Smooth muscle cell (in vitro differentiated cells): ENCODE data around the gene ADNP2. TPM values are rescaled to one million over a fixed set of nuclear protein-coding genes. Genes with fewer than 3 reads are reported as not detected.

Experiments
- DNase-seq: peaks from one replicate; lab custom pipeline; 2025; ENCODE audit not compliant: unreplicated experiment; lab: John Stamatoyannopoulos, UW
- H2AFZ ChIP-seq: fragments of 200-600 bp; sonication (generic); 2 replicates; pipeline ENCODE4 v1.6.0; 2016; ENCODE audit warnings: antibody characterized with exemption, low read depth, mild to moderate bottlenecking
- H3F3A ChIP-seq: fragments of 200-600 bp; sonication (generic); 2 replicates; pipeline ENCODE4 v1.6.0; 2017; ENCODE audit warnings: antibody characterized with exemption, low read depth
- H3K27ac ChIP-seq: fragments of 200-600 bp; sonication (generic); 2 replicates; pipeline ENCODE4 v1.5.1; 2016; ENCODE audit warnings: low read depth, mild to moderate bottlenecking
- H3K27me3 ChIP-seq: fragments of 200-600 bp; sonication (generic); 2 replicates; pipeline ENCODE4 v1.6.1; 2016; ENCODE audit warnings: low read depth, mild to moderate bottlenecking
- H3K36me3 ChIP-seq: fragments of 200-600 bp; sonication (generic); 2 replicates; pipeline ENCODE4 v1.5.1; 2016; ENCODE audit warnings: low read depth
- H3K4me1 ChIP-seq: fragments of 200-600 bp; sonication (generic); 2 replicates; pipeline ENCODE4 v1.5.1; 2016; ENCODE audit warnings: low read depth
- H3K4me2 ChIP-seq: fragments of 200-600 bp; sonication (generic); 2 replicates; pipeline ENCODE4 v1.6.0; 2016; ENCODE audit warnings: mild to moderate bottlenecking
- H3K4me3 ChIP-seq: fragments of 200-600 bp; sonication (generic); 2 replicates; pipeline ENCODE4 v1.5.1; 2016; ENCODE audit warnings: mild to moderate bottlenecking
- H3K79me2 ChIP-seq: fragments of 200-600 bp; sonication (generic); 2 replicates; pipeline ENCODE4 v1.6.0; 2016; ENCODE audit warnings: low read depth, mild to moderate bottlenecking
- H3K9ac ChIP-seq: fragments of 200-600 bp; sonication (generic); 2 replicates; pipeline ENCODE4 v1.6.0; 2016; ENCODE audit warnings: low read depth
- H3K9me3 ChIP-seq: fragments of 200-600 bp; sonication (generic); replicated peaks from 2 replicates; pipeline ENCODE4 v1.5.1; 2016; ENCODE audit warnings: low read depth
- H4K20me1 ChIP-seq: fragments of 200-600 bp; sonication (generic); 2 replicates; pipeline ENCODE4 v1.6.0; 2016; ENCODE audit warnings: low read depth
- CTCF ChIP-seq: fragments of 200-600 bp; sonication (generic); IDR thresholded peaks from 2 replicates; pipeline ENCODE4 v1.5.1; 2017; ENCODE audit warnings: borderline replicate concordance, mild to moderate bottlenecking, antibody characterized with exemption; ENCODE audit not compliant: insufficient read depth, poor library complexity, severe bottlenecking
- WGBS: methylation state at CpG from one replicate; pipeline ENCODE4 v1.1.7; 2016; ENCODE audit warnings: low lambda C conversion rate; 5-methylcytosine and 5-hydroxymethylcytosine counted together
- polyA plus RNA-seq: library from polyadenylated mRNA; unstranded; fragments of >200 nt; fragmentation: Nextera tagmentation; extraction: Ambion mirVana; gene quantifications from 2 replicates; pipeline ENCODE4 v1.2.1, GENCODE V29; 2016
- total RNA-seq: library from RNA; depleted of rRNA; stranded (reverse); fragments of >200 nt; gene quantifications from 2 replicates; pipeline ENCODE4 v1.2.3, GENCODE V29; 2014

The ADNP2 gene
- total and polyA plus RNA-seq, 2 experiments from 2014 or later, result 9.1 to 28.3 TPM

GRCh38 chr18:80077873-80078272 is 31.2 kb upstream of the ADNP2 start:
- Histone ChIP-seq H3K27me3 (no peaks in the 10 kb centered on the region), H4K20me1 (no peaks in the 10 kb centered on the region), H3F3A (no peaks in the 10 kb centered on the region), H3K9me3 (no peaks in the 10 kb centered on the region), H3K79me2 (no peaks in the 10 kb centered on the region), H3K4me3 (no peak overlapping the region), H3K27ac (no peak overlapping the region), H3K4me2 (no peak overlapping the region), H3K9ac (no peak overlapping the region), H2AFZ (no peak overlapping the region), H3K4me1 (no peaks in the 10 kb centered on the region), H3K36me3 (no peaks in the 10 kb centered on the region)
- DNase-seq, result no peak
- no peak for TF ChIP-seq CTCF
- 96% methylated on average over 21 of the region's 21 CpGs for WGBS

GRCh38 chr18:80086281-80086680 is 22.8 kb upstream of the ADNP2 start:
- H2AFZ ChIP-seq, result no peak overlapping the region
- H3K4me3 ChIP-seq, result no peak overlapping the region
- H3K4me1 ChIP-seq, result no peaks in the 10 kb centered on the region
- no peak for TF ChIP-seq CTCF
- H3K9ac ChIP-seq, result no peak overlapping the region
- no peaks in the 10 kb centered on the region for H4K20me1 ChIP-seq
- no peak overlapping the region for H3K4me2 ChIP-seq
- H3F3A ChIP-seq, result no peaks in the 10 kb centered on the region
- H3K27ac ChIP-seq, result no peak overlapping the region
- H3K9me3 ChIP-seq, result peaks cover 14% of the 10 kb centered on the region
- no peaks in the 10 kb centered on the region for H3K79me2 ChIP-seq
- no peak for DNase-seq
- 65% methylated on average over 4 of the region's 4 CpGs for whole genome bisulfite sequencing
- H3K36me3 ChIP-seq, result peaks cover 9% of the 10 kb centered on the region
- H3K27me3 ChIP-seq, result no peaks in the 10 kb centered on the region

- no peaks in the 10 kb centered on the region for H3F3A ChIP-seq
- H3K27me3 ChIP-seq, result no peaks in the 10 kb centered on the region
- no peaks in the 10 kb centered on the region for H4K20me1 ChIP-seq
- no peak overlapping the region for H3K4me2 ChIP-seq
- H3K79me2 ChIP-seq, result no peaks in the 10 kb centered on the region
- no peak overlapping the region for H3K27ac ChIP-seq
- no peak for DNase-seq
- H3K36me3 ChIP-seq, result peaks cover 9% of the 10 kb centered on the region
- H3K4me3 ChIP-seq, result no peak overlapping the region
- H3K9me3 ChIP-seq, result peaks cover 14% of the 10 kb centered on the region
- 69% methylated on average over 2 of the region's 2 CpGs for WGBS
- TF ChIP-seq CTCF, result no peak
- no peak overlapping the region for H2AFZ ChIP-seq
- H3K4me1 ChIP-seq, result no peaks in the 10 kb centered on the region
- H3K9ac ChIP-seq, result no peak overlapping the region
Measured at GRCh38 chr18:80088036-80088435, 21.0 kb upstream of the ADNP2 start.

GRCh38 chr18:80088823-80089222 is 20.2 kb upstream of the ADNP2 start:
- DNase-seq, result no peak
- Histone ChIP-seq H3K9ac (no peak overlapping the region), H3K27me3 (no peaks in the 10 kb centered on the region), H3K9me3 (peaks cover 14% of the 10 kb centered on the region), H3K4me3 (no peak overlapping the region), H3K4me2 (no peak overlapping the region), H3K79me2 (no peaks in the 10 kb centered on the region), H3K36me3 (peaks cover 9% of the 10 kb centered on the region), H3K4me1 (no peaks in the 10 kb centered on the region), H2AFZ (no peak overlapping the region), H4K20me1 (no peaks in the 10 kb centered on the region), H3F3A (no peaks in the 10 kb centered on the region), H3K27ac (no peak overlapping the region)
- no peak for TF ChIP-seq CTCF
